ENCODE results near the gene TRUB1.
"Not testable (repeated sequence)": the region's sequence is repeated elsewhere in the genome, so short reads cannot be mapped to it uniquely, and the experiment has no call there.

Gene TRUB1

DNA sequence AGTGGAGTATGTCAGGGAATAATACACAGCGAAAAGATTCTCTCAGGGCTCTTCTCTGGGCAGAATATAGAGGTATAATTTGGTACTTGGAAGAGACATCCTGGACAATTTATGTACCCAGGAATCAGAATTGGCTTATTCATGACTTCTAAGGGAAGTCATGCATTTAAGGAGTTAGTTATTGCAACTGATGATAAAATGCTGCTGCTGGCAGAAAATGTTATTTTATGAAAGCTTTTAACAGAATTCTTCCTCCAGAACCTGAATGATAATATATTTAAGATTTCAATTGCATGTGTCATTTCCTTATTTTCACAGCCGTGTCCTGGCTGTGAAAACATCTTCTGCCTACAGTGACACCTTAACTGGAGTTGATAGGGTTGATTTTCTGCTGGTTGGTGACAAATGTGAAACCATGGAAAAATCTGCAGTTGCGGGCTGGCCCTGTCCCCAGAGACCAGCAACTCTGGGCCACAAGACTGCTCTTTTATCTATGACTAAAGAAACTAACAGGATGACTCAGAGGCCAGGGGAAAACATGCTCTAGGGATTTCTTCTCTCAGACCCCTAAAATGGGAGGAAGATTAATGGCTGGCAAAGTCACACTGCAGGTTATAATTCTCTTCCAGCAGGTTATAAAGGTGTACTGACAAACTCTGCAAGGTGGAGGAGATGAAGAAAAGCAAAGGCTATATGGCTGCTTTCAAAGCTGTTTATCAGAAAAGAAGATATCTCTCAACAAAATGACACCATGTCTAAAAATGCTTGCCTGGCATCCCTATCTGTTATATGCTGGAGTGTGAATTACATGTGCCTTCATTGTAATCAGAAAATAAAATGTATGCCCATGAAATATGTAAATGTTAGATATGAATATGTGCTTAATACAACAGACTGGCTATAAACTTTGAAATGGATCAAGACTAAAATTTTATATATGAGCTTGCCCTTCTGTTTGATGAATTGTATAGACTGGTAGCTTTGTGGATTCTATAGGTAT lies 12.1 kb upstream of the TRUB1 start:
- no peak for DNase-seq

DNA sequence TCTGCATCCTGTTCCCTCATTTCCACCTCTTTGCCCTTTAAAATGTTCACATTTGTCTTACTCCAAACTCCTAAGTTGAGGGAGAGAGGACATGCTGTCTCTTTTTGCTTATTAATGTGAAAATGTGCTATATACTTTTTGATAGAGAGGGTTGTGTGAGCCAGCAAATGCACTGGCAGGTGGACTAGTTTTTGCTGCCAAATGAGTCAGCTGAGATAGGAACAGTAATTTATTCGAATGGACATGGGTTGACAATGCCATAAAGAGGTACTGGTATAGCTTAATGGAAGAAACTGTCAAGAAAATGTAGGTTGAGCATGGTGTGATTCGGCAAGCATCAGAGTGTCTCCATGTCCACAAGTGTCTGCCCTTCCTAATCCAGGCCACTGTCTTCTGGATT lies 9.2 kb upstream of the TRUB1 start:
- DNase-seq, result no peak

DNA sequence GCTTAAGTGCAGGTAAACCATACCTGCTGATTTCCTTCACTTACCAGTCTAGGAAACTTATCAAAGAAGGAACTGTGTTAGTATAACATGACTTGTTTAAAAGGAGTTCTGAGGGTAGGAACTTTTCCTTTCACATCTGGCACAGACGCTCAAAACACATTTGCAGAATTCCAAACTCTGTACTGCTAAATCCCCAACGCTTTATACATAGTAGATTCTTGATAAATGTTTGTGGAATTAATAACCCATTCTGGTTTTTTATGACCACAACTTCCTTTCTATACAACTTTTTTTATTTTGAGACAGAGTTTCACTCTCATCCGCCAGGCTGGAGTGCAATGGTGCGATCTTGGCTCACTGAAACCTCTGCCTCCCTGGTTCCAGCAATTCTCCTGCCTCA lies 7.7 kb upstream of the TRUB1 start:
- no peak for DNase-seq

DNA sequence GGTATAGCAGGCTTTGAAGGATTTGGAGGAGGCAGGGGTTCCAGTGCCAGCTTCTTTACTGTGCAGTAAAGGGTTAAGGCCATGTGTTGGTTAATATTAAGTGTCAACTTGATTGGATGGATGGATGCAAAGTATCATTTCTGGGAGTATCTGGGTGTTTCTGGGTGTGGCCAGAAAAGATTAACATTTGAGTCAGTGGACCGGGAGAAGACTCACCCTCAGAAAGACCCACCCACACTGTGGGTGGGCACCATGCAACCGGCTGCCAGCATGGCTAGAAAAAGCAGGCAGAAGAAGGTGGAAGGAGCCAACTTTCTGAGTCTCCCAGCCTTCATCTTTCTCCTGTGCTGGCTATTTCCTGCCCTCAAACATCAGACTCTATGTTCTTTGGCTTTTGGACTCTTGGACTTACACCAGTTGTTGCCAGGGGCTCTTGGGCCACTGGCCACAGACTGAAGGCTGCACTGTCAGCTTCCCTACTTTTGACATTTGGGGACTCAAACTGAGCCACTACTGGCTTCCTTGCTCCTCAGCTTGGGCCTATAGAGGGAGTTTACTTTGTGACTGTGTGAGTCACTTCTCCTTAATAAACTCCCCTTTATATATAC lies 6.8 kb upstream of the TRUB1 start:
- no peak for DNase-seq

DNA sequence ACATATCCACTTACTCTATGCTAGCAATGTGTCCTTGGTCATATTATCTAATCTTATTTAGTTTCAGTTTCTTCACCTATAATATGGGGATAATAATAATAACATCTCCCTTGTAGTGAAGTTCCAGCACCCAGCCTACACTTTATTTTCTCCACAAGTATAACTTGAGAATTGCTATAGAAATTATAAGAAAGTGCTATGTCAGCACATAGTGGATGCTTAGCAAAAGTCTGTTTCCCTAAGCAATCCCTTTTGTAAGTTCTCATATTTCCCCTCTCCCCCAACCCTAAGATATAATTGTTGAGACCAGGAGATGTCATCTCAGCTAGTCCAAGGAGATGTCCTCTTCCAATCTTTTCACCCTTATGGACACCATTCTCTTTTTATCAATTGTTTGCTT lies 5.8 kb upstream of the TRUB1 start:
- DNase-seq, result no peak

DNA sequence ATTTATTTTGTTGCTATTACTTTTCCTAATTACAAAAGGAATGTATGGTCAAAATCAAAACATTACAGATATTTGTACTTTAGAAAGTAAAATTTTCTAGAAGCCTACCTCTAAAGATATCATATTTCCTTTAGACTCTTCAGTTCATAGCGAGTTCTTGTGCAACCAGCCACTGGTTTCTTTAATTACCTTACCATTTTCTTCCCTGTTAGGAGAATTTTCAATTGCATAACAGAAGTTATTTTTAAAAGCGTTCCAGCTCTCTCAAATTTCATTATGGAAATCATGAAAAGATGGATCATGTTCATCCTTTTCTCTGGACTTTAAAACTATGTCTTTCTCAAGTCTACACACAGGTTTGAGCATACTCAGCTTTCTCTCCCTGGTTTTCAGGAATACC lies 5.0 kb upstream of the TRUB1 start:
- no peak for DNase-seq

DNA sequence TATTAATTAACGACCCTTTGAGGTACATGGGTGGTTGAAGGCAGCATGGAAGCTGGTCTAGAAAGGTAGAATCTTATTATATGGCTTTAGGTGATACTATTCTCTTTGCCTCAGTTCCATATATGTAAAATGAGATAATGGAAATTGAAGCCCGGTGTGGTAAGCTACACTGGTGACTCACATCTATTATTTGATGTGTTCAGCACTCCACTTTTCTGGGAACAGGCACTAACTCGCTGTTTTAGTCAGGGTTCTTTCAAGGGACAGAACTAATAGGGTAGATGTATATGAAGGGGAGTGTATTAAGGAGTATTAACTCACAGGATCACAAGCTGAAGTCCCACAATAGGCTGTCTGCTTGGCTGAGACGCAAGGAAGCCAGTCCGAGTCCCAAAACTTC lies 4.4 kb upstream of the TRUB1 start:
- no peak for DNase-seq

DNA sequence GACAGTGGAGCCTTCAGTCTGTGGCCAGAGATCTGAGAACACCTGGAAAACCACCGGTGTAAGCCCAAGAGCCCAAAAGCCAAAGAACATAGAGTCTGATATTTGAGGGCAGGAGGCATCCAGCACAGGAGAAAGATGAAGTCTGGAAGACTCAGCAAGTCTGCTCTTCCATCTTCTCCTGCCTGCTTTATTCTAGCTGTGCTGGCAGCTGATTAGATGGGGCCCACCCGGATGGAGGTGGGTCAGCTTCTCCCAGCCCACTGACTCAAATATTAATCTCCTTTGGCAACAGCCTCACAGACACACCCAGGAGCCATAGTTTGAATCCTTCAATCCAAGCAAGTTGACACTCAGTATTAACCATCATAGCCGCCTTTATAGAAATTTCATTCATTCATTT lies 4.0 kb upstream of the TRUB1 start:
- DNase-seq, result not testable (repeated sequence)

DNA sequence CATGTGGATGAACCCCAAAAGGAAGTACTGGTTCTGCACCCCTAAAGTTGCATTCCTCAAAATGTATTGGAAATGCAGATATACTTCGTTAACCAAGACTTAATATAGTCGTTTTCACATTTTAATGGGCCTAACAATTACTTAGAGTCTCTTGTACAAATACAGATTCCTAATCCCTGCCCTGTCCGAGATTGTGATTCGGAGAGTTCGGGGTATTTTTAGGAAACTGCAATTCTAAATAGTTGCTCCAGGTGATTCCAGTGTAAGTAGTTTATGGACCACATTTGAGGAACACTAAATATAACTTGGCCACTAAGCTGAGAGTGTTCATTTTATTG lies 830 bp downstream of the TRUB1 start:
- DNase-seq, result no peak

DNA sequence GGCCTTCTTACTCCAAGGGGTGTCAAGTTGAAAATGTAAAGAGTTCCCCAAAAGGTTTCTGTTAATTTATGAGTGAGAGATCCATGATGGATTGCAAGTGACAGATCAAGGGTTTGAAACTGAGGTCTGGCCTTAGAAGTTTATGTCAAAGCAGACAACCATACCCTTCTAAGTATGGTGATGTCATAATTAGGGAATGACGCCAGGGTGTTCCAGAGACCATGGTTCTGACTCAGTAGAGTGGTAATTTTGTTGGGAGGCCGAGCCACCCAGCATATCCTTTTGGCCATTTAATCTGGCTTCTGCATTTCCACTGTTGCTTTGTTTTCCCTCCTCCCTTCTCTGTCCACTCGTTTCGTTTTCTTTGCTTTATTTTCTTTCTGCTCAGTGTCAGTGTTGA lies 2.7 kb downstream of the TRUB1 start:
- DNase-seq, result no peak

DNA sequence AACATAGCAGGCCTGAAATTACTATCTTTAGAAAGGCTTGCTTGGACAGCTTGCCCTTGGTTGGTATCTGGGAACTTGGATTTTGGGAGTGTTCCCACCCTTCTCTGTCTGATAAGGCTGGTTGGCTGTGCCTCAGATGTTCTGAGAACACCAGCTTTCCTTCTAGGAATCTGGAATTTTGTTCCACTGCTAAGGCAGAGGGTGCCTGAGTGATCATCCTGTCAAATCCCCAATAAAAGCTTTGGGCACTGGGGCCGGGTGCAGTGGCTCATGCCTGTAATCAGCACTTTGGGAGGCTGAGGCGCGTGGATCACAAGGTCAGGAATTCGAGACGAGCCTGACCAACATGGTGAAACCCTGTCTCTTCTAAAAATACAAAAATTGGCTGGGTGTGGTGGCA lies 5.0 kb downstream of the TRUB1 start:
- no peak for DNase-seq

DNA sequence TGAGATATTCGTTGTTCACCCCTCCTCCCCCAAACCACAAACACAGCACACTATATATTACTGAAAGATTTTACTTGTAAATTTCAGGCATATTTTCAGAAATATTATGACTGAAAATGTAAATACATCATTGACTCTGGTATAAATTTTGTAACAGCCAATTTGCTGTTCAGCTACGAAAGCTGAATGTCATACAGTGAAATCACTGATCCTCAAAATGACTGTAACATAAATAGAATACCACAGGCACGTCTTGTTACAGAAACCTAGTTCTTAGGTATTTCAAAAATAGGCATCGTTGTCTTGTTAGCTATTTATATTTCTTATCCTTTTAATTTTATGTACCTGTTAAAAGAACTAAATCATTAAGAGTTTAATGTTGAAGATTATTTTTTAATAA lies 15.1 kb downstream of the TRUB1 start:
- DNase-seq, result no peak

DNA sequence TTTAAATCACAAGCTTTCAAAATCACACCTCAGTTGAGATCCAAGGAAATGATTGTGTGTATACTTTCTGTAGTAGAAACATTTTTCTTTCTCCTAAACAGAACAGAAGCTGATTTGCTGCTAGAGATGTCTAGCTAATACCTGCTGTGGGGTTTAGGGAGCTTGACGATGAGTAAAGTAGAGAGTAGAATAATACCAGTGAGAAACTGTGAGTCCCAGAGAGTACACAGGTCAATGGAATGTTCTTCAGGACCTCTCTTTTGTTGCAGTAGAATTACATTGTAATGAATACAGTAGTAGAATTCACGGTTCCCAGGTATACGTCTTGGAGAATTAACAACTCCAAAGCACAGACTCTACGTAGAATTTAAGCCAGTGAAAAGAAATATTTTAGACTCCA lies 18.0 kb downstream of the TRUB1 start:
- DNase-seq, result no peak

DNA sequence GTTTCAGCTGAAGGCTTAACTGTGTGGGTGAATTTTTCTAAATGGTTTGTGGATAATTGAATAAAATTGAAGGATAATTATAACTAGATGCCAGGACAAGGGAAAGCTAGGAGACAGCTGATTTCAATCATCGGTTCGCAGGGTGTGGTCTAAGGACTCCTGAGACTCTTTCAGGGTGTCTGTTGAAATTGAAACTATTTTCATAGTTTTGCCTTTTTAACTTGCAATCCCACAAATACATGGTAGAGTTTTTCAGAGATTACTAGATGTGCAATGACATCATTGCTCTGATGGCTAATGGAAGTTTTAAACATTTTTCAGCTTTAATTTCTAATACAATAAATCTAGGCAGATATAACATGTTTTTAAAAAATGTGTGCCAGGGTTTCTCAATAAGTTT lies 18.5 kb downstream of the TRUB1 start:
- DNase-seq, result no peak

DNA sequence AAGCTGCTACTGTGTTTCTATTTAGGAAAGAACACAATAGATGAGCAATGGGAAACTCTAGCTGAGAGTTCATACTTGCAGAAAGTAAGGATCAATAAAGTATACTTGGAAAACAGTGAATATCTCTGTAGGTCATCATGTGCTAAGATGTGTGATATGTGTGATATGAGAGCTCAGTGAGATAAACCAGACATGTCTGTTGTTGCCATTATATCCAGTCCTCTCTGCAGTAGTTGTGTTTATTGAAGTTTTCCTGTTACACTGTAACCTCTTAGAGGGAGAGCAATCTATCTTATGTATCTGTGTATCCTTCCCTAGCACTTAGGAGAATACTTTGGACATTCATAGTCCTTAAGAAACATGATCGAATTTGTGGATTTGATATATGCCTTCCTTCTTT lies 19.1 kb downstream of the TRUB1 start:
- DNase-seq, result no peak

DNA sequence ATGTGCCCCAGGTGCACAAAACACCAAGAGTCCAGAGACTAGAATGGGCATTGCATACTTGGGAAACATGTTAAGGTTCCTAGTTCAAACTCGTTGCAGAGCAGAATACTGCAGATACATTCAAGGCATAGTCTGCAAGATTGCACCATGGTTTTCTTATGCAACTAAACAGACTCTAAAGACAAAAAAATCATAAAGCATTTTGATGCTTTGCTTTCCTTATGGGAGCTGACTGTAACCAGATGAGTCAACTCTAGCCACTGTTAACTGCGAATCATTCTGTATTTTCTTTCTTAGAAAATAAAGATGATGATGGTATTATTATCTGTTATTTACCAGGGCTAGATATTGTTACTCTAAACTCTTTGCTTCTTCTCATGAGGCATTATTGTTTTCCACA lies 19.7 kb downstream of the TRUB1 start:
- DNase-seq, result no peak

DNA sequence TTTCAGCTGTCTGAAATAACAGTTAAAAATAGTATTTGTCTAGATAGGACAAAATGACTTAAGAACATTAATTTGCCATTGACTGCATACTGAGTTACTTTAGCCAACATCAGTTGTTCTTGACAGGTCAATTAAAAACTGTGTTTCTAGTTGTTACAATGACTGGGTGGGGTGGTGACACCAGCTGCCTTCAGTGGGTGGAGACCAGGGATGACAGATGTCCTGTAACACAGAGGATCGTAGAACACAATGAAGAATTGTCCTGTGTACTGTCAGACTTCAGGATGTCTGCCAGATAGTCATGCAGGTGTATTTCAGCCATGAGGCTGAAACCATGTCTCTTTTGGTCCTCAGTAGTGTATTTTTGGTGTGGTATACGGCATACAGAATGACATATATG lies 24.4 kb downstream of the TRUB1 start:
- DNase-seq, result no peak

DNA sequence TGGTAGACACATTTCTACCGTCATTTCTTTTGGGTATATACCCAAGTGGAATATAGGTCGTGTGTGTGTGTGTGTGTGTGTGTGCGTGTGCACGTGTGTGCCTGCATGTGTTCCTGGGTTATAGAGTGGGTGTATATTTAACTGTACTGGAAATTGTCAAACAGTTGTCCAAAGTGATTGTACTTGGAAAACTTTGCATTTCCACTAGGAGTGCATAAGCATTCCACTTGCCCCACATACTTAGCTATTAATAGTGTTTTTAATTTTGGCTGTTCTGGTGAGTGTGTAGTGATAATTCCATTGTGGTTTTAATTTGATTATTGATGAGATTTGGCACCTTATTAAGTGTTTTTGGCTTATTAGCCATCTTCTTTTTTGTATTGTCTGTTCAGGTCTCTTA lies 25.9 kb downstream of the TRUB1 start:
- DNase-seq, result no peak

DNA sequence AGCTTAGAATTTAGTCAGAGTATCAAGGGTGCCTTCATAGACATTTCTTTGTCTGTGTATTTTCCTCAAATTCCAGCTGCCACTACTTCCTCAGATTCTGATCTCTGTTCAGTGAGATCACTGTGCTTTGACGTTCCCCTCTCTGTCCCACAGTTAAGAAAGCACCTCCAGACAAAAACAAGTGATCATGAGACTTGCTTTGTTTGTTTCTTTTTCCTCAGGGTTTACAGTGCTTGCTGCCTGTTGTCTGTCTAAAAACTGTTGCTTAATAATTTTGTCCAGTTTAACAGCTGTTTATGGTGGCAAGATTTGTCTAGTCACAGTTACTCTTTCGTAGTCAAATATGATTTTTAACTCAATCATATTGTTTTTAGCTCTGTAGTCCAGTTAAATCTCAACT lies 29.1 kb downstream of the TRUB1 start:
- no peak for DNase-seq

DNA sequence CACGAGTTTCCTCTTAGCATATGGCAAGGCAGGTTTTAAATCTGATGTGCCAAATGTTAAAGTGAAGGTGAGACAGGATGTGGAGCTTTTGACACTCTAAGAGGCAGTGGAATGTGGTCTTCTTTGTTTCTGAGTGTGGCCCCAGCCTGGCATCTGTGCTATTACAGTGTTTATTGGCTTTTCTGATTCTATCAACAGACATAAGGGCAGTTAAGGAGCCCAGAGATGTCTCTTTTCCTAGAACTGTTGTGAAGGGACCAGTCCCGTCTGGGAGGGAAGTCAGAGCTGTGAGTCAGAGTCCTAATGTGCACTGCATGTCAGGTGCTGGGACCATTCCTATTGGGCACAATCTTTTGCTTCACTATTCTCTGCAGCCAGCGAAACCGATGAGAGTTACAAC lies 32.5 kb downstream of the TRUB1 start:
- DNase-seq, result no peak

DNA sequence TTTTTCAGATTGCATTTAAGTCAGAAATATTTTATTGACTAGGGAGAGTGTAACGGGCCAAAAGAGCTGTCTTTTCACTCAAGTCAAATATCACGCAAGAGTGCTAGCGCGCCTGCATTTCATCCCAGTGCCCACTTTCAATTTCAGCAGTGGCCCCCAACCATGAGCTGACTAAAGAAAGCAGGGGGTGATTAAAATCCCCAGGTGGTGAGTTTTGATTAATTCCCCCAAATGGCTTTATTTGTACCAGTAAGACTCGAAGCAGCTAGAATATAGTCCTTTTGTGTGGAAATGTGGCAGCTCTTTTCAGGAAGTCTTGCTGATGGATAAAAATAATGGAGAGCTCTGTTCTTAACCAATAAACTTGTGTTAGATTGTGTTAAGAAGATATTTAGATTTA lies 35.3 kb downstream of the TRUB1 start:
- DNase-seq, result no peak

DNA sequence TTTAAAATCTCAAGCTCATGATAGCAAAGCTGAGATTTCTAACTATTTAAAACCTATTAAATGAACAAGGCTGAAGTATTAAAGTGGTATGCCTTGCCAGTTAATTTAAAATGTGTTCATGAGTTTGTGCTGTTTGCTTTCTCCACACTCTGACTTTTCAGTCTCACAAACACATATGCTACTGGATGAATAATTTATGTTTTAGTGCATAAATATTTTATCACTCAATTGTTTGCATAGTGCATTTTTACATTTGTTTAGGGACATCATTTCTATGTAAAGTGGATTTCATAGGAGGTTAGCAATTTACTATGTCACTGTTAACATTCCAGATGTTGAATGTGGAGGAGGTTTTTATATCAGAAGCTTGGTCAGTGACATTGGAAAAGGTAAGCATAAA lies 36.0 kb downstream of the TRUB1 start:
- DNase-seq, result no peak

DNA sequence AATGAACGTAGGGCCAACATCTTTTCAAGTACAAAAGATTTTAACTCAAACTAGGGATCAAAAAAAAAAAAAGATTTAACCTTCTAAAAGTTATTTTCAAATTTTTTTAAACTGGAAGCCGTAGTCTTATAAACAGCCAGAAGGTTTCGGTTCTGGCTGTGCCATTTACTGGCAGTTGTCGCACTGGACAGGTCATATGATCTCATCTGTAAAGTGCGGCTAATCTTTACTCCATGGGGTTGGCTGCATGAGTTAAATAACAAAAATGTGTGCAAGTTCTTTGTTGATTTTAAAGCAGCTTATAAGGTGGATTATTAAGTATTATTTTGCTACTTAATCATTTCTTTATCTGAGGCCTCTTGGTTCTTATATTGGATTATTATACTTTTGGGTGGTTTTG lies 36.6 kb downstream of the TRUB1 start:
- no peak for DNase-seq

DNA sequence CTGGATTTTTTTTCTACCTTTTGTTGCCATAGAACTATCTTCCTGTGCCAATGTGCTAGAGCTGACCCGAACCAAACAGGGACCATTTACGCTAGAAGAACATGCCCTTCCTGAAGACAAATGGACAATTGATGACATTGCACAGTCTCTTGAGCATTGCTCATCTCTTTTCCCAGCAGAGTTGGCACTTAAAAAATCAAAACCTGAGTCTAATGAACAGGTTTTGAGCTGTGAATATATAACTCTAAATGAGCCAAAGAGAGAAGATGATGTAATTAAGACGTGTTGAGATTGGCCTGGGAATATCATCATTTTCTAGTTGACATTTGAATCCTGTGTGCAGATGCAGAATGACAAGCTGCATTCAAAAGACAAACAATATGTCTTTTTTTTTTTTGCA lies 37.1 kb downstream of the TRUB1 start:
- no peak for DNase-seq

DNA sequence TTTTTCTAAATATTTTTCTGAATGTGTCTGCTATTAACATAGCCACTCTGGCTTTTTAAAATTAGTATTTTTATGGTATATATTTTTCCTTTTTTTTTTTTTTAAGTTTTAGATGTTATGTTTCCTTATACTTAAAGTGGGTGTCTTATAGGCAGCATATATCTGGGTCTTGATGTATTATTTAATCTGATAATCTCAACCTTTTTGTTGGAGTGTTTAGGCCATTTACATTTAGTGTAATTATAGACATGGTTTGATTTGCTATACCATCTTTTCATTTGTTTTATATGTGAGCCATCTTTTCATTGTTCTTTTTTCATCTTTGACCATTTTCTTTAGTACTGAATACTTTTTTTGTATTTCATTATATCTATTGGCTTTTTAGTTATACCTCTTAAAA lies 45.0 kb downstream of the TRUB1 start:
- no peak for DNase-seq
